Activated gamma-delta T cell treated with Interleukin-2 at 50 U/mL for 16 hours (primary cell): ENCODE measurements around the gene ZNF3.

ENCODE experiments used
- DNase-seq: peaks from one replicate; pipeline ENCODE4 v3.0.0-alpha.2; 2020

ZNF3 gene

GRCh38 chr7:100049441-100050291 lies 31.9 kb downstream of the ZNF3 start, which contains the start of gene ZSCAN21:
Gene ZSCAN21 (plus strand): TSS chr7:100049774. CDS start chr7:100057007, 7,233 bp downstream.
- DNase-seq: peak; percentile 75

GRCh38 chr7:100048680-100049079 lies 32.8 kb downstream of the ZNF3 start:
- DNase-seq: no peak

GRCh38 chr7:100044718-100045117 lies 36.8 kb downstream of the ZNF3 start:
- no peak for DNase-seq

- DNase-seq: peak; percentile 5
Observed at GRCh38 chr7:100040575-100040974, 40.9 kb downstream of the ZNF3 start.

GRCh38 chr7:100038326-100038725 lies 43.2 kb downstream of the ZNF3 start:
- DNase-seq: no peak

GRCh38 chr7:100035876-100036275 lies 45.6 kb downstream of the ZNF3 start:
- no peak for DNase-seq

GRCh38 chr7:100034871-100035510 lies 46.5 kb downstream of the ZNF3 start:
- no peak for DNase-seq

GRCh38 chr7:100033526-100033925 lies 48.0 kb downstream of the ZNF3 start:
- no peak for DNase-seq

GRCh38 chr7:100029596-100029995 lies 51.9 kb downstream of the ZNF3 start:
- DNase-seq: no peak

- DNase-seq: no peak
Observed at GRCh38 chr7:100027197-100027596, 54.3 kb downstream of the ZNF3 start.

- no peak for DNase-seq
Observed at GRCh38 chr7:100024020-100024619, 57.4 kb downstream of the ZNF3 start.

GRCh38 chr7:100023526-100023925 lies 58.0 kb downstream of the ZNF3 start:
- DNase-seq: no peak

GRCh38 chr7:100022621-100023020 lies 58.9 kb downstream of the ZNF3 start:
- DNase-seq: no peak

GRCh38 chr7:100021297-100021696 lies 60.2 kb downstream of the ZNF3 start:
- DNase-seq: no peak
